ENCODE measurements around the gene S100A2. TPM values are rescaled to one million over a fixed set of nuclear protein-coding genes. Genes with fewer than 3 reads are reported as not detected.
A peak's percentile ranks its signal among the peaks of the same experiment; 100 is the strongest.
"Not testable (repeated sequence)": the region's sequence is repeated elsewhere in the genome, so short reads cannot be mapped to it uniquely, and the experiment has no call there.

S100A2 gene
- polyA plus RNA-seq, 4 donors = 6.0 to 9.8 (median 8.9) TPM

GRCh38 chr1:153566414-153567371 is 1.0 kb upstream of the S100A2 start:
- peak in 1 of 4 donors; percentile 68 for DNase-seq (ENCODE audit: low read depth in 4 of 4, low spot score in 2 of 4)

- DNase-seq (ENCODE audit: low read depth in 4 of 4, low spot score in 2 of 4) = no peak
These were observed 1.7 kb downstream of the S100A2 start for GRCh38 chr1:153563991-153564390.

- no peak for DNase-seq (ENCODE audit: low read depth in 4 of 4, low spot score in 2 of 4)
These were observed 2.2 kb downstream of the S100A2 start for GRCh38 chr1:153563483-153563901.

GRCh38 chr1:153562021-153562420 is 3.6 kb downstream of the S100A2 start:
- not testable (repeated sequence) for DNase-seq (ENCODE audit: low read depth in 4 of 4, low spot score in 2 of 4)

- no peak for DNase-seq (ENCODE audit: low read depth in 4 of 4, low spot score in 2 of 4)
These were observed 4.1 kb downstream of the S100A2 start for GRCh38 chr1:153561466-153561985.

- DNase-seq (ENCODE audit: low read depth in 4 of 4, low spot score in 2 of 4) = no peak
These were observed 4.7 kb downstream of the S100A2 start for GRCh38 chr1:153560771-153561465.

- DNase-seq (ENCODE audit: low read depth in 4 of 4, low spot score in 2 of 4) = no peak
These were observed 5.4 kb downstream of the S100A2 start for GRCh38 chr1:153560241-153560640.

- no peak for DNase-seq (ENCODE audit: low read depth in 4 of 4, low spot score in 2 of 4)
These were observed 7.8 kb downstream of the S100A2 start for GRCh38 chr1:153557877-153558276.

- no peak for DNase-seq (ENCODE audit: low read depth in 4 of 4, low spot score in 2 of 4)
These were observed 9.3 kb downstream of the S100A2 start for GRCh38 chr1:153556348-153556747.

GRCh38 chr1:153553830-153554541 is 11.7 kb downstream of the S100A2 start:
- DNase-seq (ENCODE audit: low read depth in 4 of 4, low spot score in 2 of 4) = no peak

- DNase-seq (ENCODE audit: low read depth in 4 of 4, low spot score in 2 of 4) = no peak
These were observed 12.5 kb downstream of the S100A2 start for GRCh38 chr1:153553096-153553495.

GRCh38 chr1:153552335-153552734 is 13.3 kb downstream of the S100A2 start:
- no peak for DNase-seq (ENCODE audit: low read depth in 4 of 4, low spot score in 2 of 4)

GRCh38 chr1:153550827-153551500 is 14.7 kb downstream of the S100A2 start:
- no peak for DNase-seq (ENCODE audit: low read depth in 4 of 4, low spot score in 2 of 4)

GRCh38 chr1:153550398-153550758 is 15.3 kb downstream of the S100A2 start:
- no peak for DNase-seq (ENCODE audit: low read depth in 4 of 4, low spot score in 2 of 4)

GRCh38 chr1:153549741-153550397 is 15.8 kb downstream of the S100A2 start:
- no peak for DNase-seq (ENCODE audit: low read depth in 4 of 4, low spot score in 2 of 4)

GRCh38 chr1:153548722-153549688 is 16.6 kb downstream of the S100A2 start, which contains the start of gene S100A3:
S100A3 (minus strand) TSS chr1:153549258; CDS start chr1:153548485, 773 bp downstream.
- no peak for DNase-seq (ENCODE audit: low read depth in 4 of 4, low spot score in 2 of 4)

GRCh38 chr1:153547560-153548551 is 17.8 kb downstream of the S100A2 start:
- no peak for DNase-seq (ENCODE audit: low read depth in 4 of 4, low spot score in 2 of 4)
